Measurements from ENCODE around the gene PTHLH.

GRCh38 chr12:27995406-27995805 is 22.9 kb upstream of the PTHLH start:
- TF ChIP-seq POLR2A (IDR thresholded peaks at IDR 0.05; ENCODE audit: low read depth) (no peak), EP300 (IDR thresholded peaks at IDR 0.05) (no peak), CTCF (IDR thresholded peaks at IDR 0.05) (no peak)
